Measurements from ENCODE around the gene TTC12.

The TTC12 gene

DNA sequence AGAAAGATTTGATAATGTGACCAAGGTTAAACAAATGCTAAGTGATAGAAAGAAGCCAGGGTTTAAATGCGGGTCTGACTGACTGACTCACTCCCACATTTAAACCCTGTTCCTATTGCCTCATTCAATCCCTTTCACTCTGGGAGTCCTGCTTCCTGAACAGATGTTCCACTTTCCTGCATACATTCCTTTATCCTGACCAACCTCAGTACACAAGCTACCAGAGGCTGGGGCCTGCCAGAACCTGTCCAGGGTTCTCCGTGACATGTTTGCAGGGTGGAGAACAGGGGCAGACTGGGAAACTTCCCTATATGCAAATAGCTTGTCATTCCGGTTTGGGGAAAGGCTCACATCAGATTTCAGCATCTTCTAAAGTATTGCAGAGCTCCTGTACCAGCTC is 70.2 kb downstream of the TTC12 start:
- Mint-ChIP-seq H3K27me3 (ENCODE audit: low read depth) (peaks cover 9% of the 10 kb centered on the region), H3K4me1 (ENCODE audit: low read depth) (no peaks in the 10 kb centered on the region)
- DNase-seq (ENCODE audit: low spot score): no peak

DNA sequence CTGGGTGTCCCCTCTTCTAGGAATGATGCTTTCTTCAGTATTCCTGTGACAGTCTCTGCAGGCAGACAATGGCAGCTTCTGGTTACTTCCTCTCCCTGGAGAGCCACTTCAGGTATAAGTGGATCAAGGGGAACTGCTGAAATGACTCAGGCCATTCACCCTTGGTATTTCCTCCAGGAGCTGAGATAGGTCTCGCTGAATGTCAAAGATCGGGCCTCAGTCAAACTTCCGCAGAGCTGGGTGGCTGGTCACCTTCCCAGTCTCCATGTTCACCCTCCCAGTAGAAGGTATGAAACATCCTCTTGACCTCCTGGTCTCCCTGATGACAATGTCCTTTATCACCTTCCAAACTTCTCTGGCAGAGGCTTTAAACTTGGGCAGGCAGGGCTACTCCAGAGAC is 71.4 kb downstream of the TTC12 start:
- no peak for DNase-seq (ENCODE audit: low spot score)
- H3K4me3 Mint-ChIP-seq: no peak overlapping the region
- H3K36me3 Mint-ChIP-seq (ENCODE audit: low read depth): no peaks in the 10 kb centered on the region
- peaks cover 9% of the 10 kb centered on the region for H3K27me3 Mint-ChIP-seq (ENCODE audit: low read depth)
- H3K4me1 Mint-ChIP-seq (ENCODE audit: low read depth): no peaks in the 10 kb centered on the region
- H3K27ac Mint-ChIP-seq: no peak overlapping the region
- H3K9me3 Mint-ChIP-seq: no peaks in the 10 kb centered on the region

More for the DNA sequence above, 70.2 kb downstream of the TTC12 start:
- H3K4me3 Mint-ChIP-seq: no peak overlapping the region
- H3K27ac Mint-ChIP-seq: no peak overlapping the region
- no peaks in the 10 kb centered on the region for H3K9me3 Mint-ChIP-seq
- no peaks in the 10 kb centered on the region for H3K36me3 Mint-ChIP-seq (ENCODE audit: low read depth)

DNA sequence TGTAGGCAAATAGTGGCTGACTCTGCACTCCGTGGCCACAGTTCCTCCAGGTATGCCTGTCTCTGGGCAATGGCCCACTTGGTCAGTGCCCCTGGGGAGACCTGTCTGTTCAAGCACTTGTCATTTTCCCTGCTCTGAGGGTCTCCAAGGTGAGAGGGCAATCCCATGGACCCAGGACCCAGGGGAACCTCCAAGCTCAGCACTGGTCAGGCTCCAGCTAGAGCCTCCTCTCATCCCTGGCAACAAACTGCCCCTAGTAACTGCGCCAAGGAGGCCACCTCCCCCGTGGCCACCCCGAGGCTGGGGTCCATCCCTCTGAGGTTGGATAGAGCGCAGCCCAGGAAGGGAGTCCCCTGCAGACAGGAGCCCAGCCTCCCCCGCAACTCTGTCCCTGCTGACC is 72.5 kb downstream of the TTC12 start:
- Mint-ChIP-seq H3K27me3 (ENCODE audit: low read depth) (peaks cover 9% of the 10 kb centered on the region), H3K27ac (no peak overlapping the region), H3K4me1 (ENCODE audit: low read depth) (no peaks in the 10 kb centered on the region), H3K9me3 (no peaks in the 10 kb centered on the region), H3K36me3 (ENCODE audit: low read depth) (no peaks in the 10 kb centered on the region), H3K4me3 (no peak overlapping the region)
- no peak for DNase-seq (ENCODE audit: low spot score)

DNA sequence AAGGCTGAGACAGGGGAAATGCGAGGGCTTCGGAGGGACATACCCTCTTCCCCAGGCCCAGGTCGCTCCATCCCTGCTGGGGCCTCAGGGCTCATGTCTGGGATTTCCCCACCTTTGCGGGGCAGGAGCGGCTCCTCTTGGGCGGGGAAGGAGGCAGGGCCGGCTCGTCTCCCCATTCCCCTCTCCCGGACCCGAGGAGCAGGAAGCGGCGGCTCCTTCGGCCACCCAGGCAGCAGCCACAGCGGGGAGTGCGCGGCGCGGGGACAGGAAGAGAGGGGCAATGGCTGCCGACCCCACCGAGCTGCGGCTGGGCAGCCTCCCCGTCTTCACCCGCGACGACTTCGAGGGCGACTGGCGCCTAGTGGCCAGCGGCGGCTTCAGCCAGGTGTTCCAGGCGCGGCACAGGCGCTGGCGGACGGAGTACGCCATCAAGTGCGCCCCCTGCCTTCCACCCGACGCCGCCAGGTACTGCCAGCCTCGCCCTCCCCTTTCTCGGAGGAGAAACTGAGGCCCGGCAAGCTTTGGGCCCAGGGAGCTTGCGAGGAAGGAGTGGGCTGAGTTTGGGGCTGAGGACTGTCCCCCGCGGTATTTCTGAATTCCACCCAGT is 73.3 kb downstream of the TTC12 start, which contains the start of gene ANKK1:
Gene ANKK1 (plus strand): TSS at position 175 of the 607 bp plus-strand sequence. CDS start 106 bp downstream, at position 281.
- peaks cover 9% of the 10 kb centered on the region for H3K27me3 Mint-ChIP-seq (ENCODE audit: low read depth)
- H3K36me3 Mint-ChIP-seq (ENCODE audit: low read depth): no peaks in the 10 kb centered on the region
- H3K4me1 Mint-ChIP-seq (ENCODE audit: low read depth): no peaks in the 10 kb centered on the region
- no peak within 1 kb of the TSS for H3K27ac Mint-ChIP-seq
- no peak within 1 kb of the TSS for H3K4me3 Mint-ChIP-seq
- no peaks in the 10 kb centered on the region for H3K9me3 Mint-ChIP-seq
- DNase-seq (ENCODE audit: low spot score): no peak

DNA sequence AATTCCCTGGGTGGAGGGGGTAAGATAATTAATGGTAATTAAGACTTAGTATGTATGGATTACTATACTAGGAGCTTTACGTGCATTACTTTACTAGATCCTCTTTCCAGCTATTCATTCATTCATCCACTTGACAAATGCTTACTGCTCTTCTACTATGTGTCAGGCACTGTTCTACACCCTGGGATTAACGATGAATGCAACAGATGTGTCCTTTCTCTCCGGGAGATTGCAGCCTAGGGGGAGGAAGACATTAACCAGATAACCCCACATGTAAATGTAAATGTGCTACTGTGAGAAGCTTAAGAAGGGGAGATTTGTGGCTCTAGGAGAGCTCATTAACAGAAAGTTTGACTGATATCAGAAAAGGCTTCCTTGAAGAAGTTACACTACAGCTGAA is 74.9 kb downstream of the TTC12 start:
- no peak overlapping the region for H3K27ac Mint-ChIP-seq
- DNase-seq (ENCODE audit: low spot score): no peak
- peaks cover 9% of the 10 kb centered on the region for H3K27me3 Mint-ChIP-seq (ENCODE audit: low read depth)
- H3K9me3 Mint-ChIP-seq: no peaks in the 10 kb centered on the region
- no peaks in the 10 kb centered on the region for H3K36me3 Mint-ChIP-seq (ENCODE audit: low read depth)
- no peaks in the 10 kb centered on the region for H3K4me1 Mint-ChIP-seq (ENCODE audit: low read depth)
- H3K4me3 Mint-ChIP-seq: no peak overlapping the region

DNA sequence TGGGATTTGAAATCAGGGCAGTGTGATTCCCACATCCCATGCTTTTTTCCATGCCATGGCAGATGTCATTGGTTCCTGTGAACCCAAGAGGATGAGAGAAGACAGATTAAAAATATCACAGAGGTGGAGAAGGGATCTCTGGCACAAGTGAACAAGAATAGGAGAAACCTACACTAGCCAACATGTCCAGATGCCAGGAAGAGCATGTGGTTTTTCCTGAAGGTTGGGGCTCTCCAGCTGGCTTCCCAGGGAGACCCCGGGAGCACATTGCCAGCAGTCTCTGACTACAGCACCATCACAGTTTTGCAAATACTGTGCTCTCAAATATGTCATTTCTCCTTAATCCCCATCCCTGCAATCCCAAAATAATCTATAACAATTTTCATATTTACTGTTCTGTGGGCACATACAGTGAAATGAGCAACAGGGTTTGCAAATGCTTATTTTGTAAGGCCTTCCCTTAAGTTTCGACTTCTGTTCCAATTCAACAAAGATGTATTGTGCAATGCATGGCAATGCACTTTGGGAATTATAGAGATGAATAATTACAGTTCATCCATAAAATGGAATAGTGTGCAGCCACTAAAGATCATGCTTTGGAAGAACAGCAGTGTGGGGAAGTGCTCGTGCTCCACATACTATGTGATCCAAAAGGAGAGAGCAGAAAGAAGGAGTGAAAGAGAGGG is 78.0 kb downstream of the TTC12 start:
- Mint-ChIP-seq H3K27ac (no peak overlapping the region), H3K4me1 (ENCODE audit: low read depth) (no peaks in the 10 kb centered on the region), H3K27me3 (ENCODE audit: low read depth) (peaks cover under 1% of the 10 kb centered on the region), H3K4me3 (no peak overlapping the region), H3K9me3 (no peaks in the 10 kb centered on the region), H3K36me3 (ENCODE audit: low read depth) (no peaks in the 10 kb centered on the region)
- no peak for DNase-seq (ENCODE audit: low spot score)

DNA sequence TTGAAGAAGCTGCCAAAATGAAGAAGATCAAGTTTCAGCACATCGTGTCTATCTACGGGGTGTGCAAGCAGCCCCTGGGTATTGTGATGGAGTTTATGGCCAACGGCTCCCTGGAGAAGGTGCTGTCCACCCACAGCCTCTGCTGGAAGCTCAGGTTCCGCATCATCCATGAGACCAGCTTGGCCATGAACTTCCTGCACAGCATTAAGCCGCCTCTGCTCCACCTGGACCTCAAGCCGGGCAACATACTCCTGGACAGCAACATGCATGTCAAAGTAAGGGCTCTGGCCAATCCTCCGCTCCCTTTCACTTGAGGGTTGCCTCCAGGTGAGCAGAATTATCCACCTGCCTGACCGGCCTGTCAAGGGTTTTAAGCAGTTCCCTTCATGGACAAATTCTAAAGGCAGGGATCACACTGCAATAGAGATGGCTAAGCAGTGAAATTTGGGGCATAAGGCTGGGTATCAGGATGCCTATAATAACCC is 79.2 kb downstream of the TTC12 start:
- no peak for DNase-seq (ENCODE audit: low spot score)
- no peaks in the 10 kb centered on the region for H3K9me3 Mint-ChIP-seq
- no peaks in the 10 kb centered on the region for H3K4me1 Mint-ChIP-seq (ENCODE audit: low read depth)
- no peak overlapping the region for H3K4me3 Mint-ChIP-seq
- H3K36me3 Mint-ChIP-seq (ENCODE audit: low read depth): no peaks in the 10 kb centered on the region
- H3K27ac Mint-ChIP-seq: no peak overlapping the region
- no peaks in the 10 kb centered on the region for H3K27me3 Mint-ChIP-seq (ENCODE audit: low read depth)

DNA sequence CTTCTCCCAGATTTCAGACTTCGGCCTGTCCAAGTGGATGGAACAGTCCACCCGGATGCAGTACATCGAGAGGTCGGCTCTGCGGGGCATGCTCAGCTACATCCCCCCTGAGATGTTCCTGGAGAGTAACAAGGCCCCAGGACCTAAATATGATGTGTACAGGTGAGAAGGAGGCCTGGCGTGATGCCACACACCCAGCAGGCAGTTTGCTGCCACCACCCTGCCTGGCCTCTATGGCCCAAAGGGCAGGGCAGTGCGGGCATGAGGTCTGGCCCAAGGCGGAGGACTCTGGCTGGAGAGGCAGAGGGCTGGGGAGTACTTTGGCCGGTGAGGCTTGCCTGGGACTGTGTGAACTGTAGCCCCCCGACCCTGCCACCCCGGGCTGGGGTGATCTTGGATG is 80.5 kb downstream of the TTC12 start:
- no peaks in the 10 kb centered on the region for H3K9me3 Mint-ChIP-seq
- no peak for DNase-seq (ENCODE audit: low spot score)
- H3K4me1 Mint-ChIP-seq (ENCODE audit: low read depth): no peaks in the 10 kb centered on the region
- no peak overlapping the region for H3K4me3 Mint-ChIP-seq
- no peak overlapping the region for H3K27ac Mint-ChIP-seq
- H3K36me3 Mint-ChIP-seq (ENCODE audit: low read depth): no peaks in the 10 kb centered on the region
- no peaks in the 10 kb centered on the region for H3K27me3 Mint-ChIP-seq (ENCODE audit: low read depth)

DNA sequence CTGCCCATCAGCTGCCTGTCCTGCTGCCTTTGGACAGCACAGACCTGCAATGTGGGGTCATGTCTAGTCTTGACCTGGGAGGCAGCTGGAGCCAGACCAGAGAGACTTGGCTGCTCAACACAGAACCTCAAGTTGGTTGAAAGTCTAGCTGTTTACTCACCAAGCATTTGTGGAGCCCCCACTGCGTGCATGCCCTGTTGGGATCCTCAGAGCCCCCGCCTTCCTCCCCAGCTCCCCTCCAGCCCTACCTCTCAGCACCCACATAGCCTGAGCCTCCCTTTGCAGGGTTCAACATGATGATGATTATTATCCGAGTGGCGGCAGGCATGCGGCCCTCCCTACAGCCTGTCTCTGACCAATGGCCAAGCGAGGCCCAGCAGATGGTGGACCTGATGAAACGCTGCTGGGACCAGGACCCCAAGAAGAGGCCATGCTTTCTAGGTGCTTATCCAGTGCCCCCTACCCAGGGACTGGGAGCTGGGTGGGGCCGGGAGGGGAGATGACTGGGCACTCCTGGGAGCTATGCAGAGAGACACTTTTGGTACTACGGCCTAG is 81.5 kb downstream of the TTC12 start:
- H3K27me3 Mint-ChIP-seq (ENCODE audit: low read depth): no peaks in the 10 kb centered on the region

DNA sequence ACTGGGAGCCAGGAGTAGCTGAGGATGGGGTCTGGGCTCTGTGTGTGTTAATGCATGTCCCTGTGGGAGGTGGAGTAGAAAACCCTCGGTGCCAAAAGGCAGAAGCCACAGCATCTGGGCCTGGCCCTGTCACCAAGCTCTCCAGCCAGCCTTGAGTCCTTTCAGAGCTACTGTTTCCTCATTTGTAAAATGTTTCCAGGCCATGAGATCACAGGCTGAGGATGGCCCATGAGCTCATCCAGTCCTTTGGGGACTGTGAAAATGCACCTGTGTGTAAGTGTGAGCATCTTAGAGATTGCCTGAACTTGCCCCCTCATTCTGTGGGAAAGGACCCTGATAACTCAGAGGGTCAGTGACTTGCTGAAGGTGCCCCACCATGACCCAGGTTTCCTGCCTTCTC is 82.3 kb downstream of the TTC12 start:
- Mint-ChIP-seq H3K36me3 (ENCODE audit: low read depth) (no peaks in the 10 kb centered on the region), H3K4me3 (no peak overlapping the region), H3K27me3 (ENCODE audit: low read depth) (no peaks in the 10 kb centered on the region), H3K4me1 (ENCODE audit: low read depth) (no peaks in the 10 kb centered on the region), H3K9me3 (no peaks in the 10 kb centered on the region), H3K27ac (no peak overlapping the region)
- no peak for DNase-seq (ENCODE audit: low spot score)

More for the DNA sequence above, 81.5 kb downstream of the TTC12 start:
- no peak for DNase-seq (ENCODE audit: low spot score)
- Mint-ChIP-seq H3K4me1 (ENCODE audit: low read depth) (no peaks in the 10 kb centered on the region), H3K4me3 (no peak overlapping the region), H3K9me3 (no peaks in the 10 kb centered on the region), H3K27ac (no peak overlapping the region), H3K36me3 (ENCODE audit: low read depth) (no peaks in the 10 kb centered on the region)

DNA sequence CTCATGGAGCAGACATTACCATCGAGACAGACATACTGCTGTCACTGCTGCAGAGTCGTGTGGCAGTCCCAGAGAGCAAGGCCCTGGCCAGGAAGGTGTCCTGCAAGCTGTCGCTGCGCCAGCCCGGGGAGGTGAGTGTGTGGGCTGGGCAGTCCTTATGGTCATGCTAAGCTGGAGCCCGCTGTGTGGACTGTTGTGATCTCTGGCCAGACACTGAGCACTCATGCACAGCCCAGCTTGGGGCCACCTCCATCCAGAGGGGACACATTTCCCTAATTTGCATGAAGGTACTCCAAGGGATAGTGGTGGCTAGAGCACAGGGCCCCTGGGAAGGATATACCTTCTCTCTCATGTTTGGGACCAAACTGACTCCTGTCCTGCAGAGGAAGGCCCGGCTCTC is 82.8 kb downstream of the TTC12 start:
- H3K4me3 Mint-ChIP-seq: no peak overlapping the region
- H3K27me3 Mint-ChIP-seq (ENCODE audit: low read depth): no peaks in the 10 kb centered on the region
- no peaks in the 10 kb centered on the region for H3K4me1 Mint-ChIP-seq (ENCODE audit: low read depth)
- H3K36me3 Mint-ChIP-seq (ENCODE audit: low read depth): no peaks in the 10 kb centered on the region
- no peak overlapping the region for H3K27ac Mint-ChIP-seq
- no peak for DNase-seq (ENCODE audit: low spot score)
- no peaks in the 10 kb centered on the region for H3K9me3 Mint-ChIP-seq

DNA sequence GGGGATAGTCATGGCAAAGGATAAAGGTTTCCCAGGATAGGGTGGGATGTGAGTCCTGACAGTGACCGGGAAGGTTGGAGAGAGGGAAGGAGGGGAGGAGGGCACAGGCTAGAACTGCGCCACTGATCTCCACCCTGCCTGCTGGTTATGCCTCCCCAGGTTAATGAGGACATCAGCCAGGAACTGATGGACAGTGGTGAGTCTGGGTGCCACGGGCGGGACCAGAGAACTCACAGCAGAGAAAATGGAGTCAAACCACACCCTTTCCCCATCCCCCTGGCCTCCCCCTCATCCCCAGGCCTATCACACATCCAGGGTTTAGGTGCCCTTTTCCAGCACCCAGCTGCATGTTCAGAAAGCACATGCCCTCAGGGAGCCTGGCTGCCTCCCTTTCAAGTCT is 83.4 kb downstream of the TTC12 start:
- no peak for DNase-seq (ENCODE audit: low spot score)
- Mint-ChIP-seq H3K36me3 (ENCODE audit: low read depth) (no peaks in the 10 kb centered on the region), H3K27ac (no peak overlapping the region), H3K9me3 (no peaks in the 10 kb centered on the region), H3K27me3 (ENCODE audit: low read depth) (no peaks in the 10 kb centered on the region), H3K4me3 (no peak overlapping the region), H3K4me1 (ENCODE audit: low read depth) (no peaks in the 10 kb centered on the region)

DNA sequence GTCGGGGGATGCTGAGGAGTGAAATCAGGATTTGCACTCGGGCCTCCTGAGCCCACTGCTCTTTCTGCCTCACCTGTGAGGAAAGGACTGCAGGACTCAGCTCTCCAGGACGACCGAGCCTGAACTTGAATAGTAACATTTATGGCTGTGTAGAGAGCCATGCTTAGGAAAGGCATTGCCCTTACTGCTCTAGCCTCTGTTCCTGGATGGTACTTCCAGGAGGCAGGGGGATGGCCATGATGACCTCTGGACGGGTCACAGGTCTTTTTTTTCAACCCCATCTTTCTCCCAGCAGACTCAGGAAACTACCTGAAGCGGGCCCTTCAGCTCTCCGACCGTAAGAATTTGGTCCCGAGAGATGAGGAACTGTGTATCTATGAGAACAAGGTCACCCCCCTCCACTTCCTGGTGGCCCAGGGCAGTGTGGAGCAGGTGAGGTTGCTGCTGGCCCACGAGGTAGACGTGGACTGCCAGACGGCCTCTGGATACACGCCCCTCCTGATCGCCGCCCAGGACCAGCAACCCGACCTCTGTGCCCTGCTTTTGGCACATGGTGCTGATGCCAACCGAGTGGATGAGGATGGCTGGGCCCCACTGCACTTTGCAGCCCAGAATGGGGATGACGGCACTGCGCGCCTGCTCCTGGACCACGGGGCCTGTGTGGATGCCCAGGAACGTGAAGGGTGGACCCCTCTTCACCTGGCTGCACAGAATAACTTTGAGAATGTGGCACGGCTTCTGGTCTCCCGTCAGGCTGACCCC is 84.5 kb downstream of the TTC12 start:
- H3K36me3 Mint-ChIP-seq (ENCODE audit: low read depth): no peaks in the 10 kb centered on the region
- H3K9me3 Mint-ChIP-seq: no peaks in the 10 kb centered on the region

DNA sequence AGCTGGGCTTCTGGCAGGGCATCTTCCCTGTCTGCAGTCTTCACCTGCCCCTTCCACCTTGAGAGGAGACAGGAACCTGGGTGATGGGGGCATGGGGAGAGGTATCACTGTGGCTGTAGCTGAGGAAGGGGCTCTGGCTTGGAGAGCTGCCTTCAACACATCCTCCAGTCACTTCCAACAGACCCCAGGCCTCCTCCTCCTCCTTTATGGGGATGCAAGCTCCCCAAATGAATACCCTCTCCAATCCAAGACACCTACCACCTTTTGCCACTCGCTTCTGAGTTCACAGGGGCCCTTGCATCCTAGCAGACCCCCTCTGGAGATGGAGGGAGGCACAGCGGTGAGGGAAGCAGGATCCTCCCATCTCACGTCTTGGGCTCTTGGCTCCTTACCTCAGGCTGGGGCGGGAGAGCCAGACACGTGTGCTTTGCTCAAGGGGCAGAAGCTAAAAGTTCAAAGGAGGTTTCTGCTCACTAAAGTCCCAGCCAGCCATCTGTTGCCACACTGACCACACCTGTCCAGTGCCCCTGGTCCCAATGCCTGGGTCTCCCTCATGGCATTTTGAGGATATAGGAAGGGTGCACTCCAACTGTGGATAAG is 86.3 kb downstream of the TTC12 start:
- no peaks in the 10 kb centered on the region for H3K9me3 Mint-ChIP-seq
- peaks cover 4% of the 10 kb centered on the region for H3K27me3 Mint-ChIP-seq (ENCODE audit: low read depth)
- no peaks in the 10 kb centered on the region for H3K36me3 Mint-ChIP-seq (ENCODE audit: low read depth)
- no peak overlapping the region for H3K27ac Mint-ChIP-seq
- DNase-seq (ENCODE audit: low spot score): no peak
- H3K4me3 Mint-ChIP-seq: no peak overlapping the region
- H3K4me1 Mint-ChIP-seq (ENCODE audit: low read depth): no peaks in the 10 kb centered on the region

More for the DNA sequence above, 84.5 kb downstream of the TTC12 start:
- no peak overlapping the region for H3K27ac Mint-ChIP-seq
- DNase-seq (ENCODE audit: low spot score): no peak
- no peak overlapping the region for H3K4me3 Mint-ChIP-seq
- no peaks in the 10 kb centered on the region for H3K27me3 Mint-ChIP-seq (ENCODE audit: low read depth)
- H3K4me1 Mint-ChIP-seq (ENCODE audit: low read depth): no peaks in the 10 kb centered on the region
